Measurements from ENCODE around the gene YAE1.

YAE1 gene

GRCh38 chr7:39534599-39534998 is 31.6 kb upstream of the YAE1 start:
- DNase-seq (ENCODE audit: low read depth, low spot score): no peak
- no peak overlapping the region for H3K4me3 ChIP-seq (ENCODE audit: low read depth, low read length)
- ChIA-PET CTCF (no interaction called here), POLR2A (no interaction called here)
- TF ChIP-seq, protein P1, sequence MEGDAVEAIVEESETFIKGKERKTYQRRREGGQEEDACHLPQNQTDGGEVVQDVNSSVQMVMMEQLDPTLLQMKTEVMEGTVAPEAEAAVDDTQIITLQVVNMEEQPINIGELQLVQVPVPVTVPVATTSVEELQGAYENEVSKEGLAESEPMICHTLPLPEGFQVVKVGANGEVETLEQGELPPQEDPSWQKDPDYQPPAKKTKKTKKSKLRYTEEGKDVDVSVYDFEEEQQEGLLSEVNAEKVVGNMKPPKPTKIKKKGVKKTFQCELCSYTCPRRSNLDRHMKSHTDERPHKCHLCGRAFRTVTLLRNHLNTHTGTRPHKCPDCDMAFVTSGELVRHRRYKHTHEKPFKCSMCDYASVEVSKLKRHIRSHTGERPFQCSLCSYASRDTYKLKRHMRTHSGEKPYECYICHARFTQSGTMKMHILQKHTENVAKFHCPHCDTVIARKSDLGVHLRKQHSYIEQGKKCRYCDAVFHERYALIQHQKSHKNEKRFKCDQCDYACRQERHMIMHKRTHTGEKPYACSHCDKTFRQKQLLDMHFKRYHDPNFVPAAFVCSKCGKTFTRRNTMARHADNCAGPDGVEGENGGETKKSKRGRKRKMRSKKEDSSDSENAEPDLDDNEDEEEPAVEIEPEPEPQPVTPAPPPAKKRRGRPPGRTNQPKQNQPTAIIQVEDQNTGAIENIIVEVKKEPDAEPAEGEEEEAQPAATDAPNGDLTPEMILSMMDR (IDR thresholded peaks at IDR 0.05; ENCODE audit: insufficient read depth, low read length, missing control alignments): no peak

- POLR2A ChIA-PET: no interaction called here
- CTCF ChIA-PET: no interaction called here
- TF ChIP-seq, protein P1 (IDR thresholded peaks at IDR 0.05; ENCODE audit: insufficient read depth, low read length, missing control alignments): no peak
- no peak for DNase-seq (ENCODE audit: low read depth, low spot score)
- no peak overlapping the region for H3K4me3 ChIP-seq (ENCODE audit: low read depth, low read length)
These were observed 31.1 kb upstream of the YAE1 start for GRCh38 chr7:39535064-39535463.

GRCh38 chr7:39535720-39536119 is 30.5 kb upstream of the YAE1 start:
- POLR2A ChIA-PET: no interaction called here
- no peak overlapping the region for H3K4me3 ChIP-seq (ENCODE audit: low read depth, low read length)
- no peak for DNase-seq (ENCODE audit: low read depth, low spot score)
- CTCF ChIA-PET: no interaction called here
- TF ChIP-seq, protein P1 (IDR thresholded peaks at IDR 0.05; ENCODE audit: insufficient read depth, low read length, missing control alignments): no peak

DNA sequence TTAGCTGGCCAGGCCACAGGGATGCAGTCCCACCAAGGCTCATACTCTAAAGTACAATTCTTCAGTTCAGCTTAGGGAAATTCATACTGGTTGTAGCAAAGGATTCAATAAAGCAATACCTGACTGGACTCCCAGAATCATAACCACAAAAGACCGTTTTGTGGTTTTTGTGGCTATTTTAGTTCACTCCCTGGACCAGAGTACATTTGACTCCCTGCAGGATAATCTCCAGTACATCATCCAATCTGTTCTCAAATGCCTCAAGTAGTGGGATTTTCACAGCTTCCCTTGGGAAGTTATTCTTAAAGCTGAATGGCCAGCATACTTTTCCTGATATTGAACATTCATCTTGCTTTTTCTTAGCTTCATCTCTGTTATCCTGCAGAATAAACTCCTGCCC is 29.3 kb upstream of the YAE1 start:
- POLR2A ChIA-PET: no interaction called here
- TF ChIP-seq, protein P1 (IDR thresholded peaks at IDR 0.05; ENCODE audit: insufficient read depth, low read length, missing control alignments): no peak
- no peak for DNase-seq (ENCODE audit: low read depth, low spot score)
- H3K4me3 ChIP-seq (ENCODE audit: low read depth, low read length): no peak overlapping the region
- CTCF ChIA-PET: no interaction called here

DNA sequence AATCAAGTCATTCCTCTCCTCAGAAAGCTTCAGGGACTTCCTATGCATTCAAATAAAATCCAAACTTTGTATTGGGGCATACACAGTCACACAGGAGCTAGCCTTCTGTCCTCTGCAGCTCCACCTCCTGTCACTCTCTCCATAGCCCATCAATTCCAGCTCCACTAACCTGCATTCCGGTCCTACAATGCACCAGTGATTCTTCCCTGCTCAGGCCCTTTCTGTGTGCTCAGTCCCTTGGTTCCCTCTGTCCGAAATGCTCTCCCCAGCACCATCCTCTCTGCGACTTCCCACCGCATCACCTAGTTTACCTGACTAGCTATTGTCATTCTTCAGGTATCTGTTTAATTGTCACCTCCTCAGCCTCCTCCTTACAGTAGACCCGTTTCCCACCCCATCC is 26.4 kb upstream of the YAE1 start:
- no peak overlapping the region for H3K4me3 ChIP-seq (ENCODE audit: low read depth, low read length)
- DNase-seq (ENCODE audit: low read depth, low spot score): no peak
- TF ChIP-seq, protein P1 (IDR thresholded peaks at IDR 0.05; ENCODE audit: insufficient read depth, low read length, missing control alignments): no peak
- POLR2A ChIA-PET: no interaction called here
- CTCF ChIA-PET: no interaction called here

- DNase-seq (ENCODE audit: low read depth, low spot score): no peak
- POLR2A ChIA-PET: no interaction called here
- H3K4me3 ChIP-seq (ENCODE audit: low read depth, low read length): no peak overlapping the region
- TF ChIP-seq, protein P1 (IDR thresholded peaks at IDR 0.05; ENCODE audit: insufficient read depth, low read length, missing control alignments): no peak
- CTCF ChIA-PET: no interaction called here
These were observed 25.9 kb upstream of the YAE1 start for GRCh38 chr7:39540320-39540719.
